K562 (cell line): ENCODE measurements around the gene SPEM3.

Experiments
- BHLHE40 ChIP-seq: IDR thresholded peaks from 2 replicates; pipeline ENCODE4 v1.6.1; 2011; ENCODE audit warnings: low read length, improper control_type of control experiment
- EZH2 ChIP-seq: IDR thresholded peaks from 2 replicates; pipeline ENCODE4 v1.6.1; 2012; ENCODE audit warnings: low read depth, mild to moderate bottlenecking, inconsistent platforms, low read length, borderline replicate concordance
- FOXM1 ChIP-seq, 2 experiments: fragments of 450-650 bp in 1 of 2; sonication (generic) in 1 of 2; formaldehyde crosslinking in 1 of 2; IDR thresholded peaks; 2 replicates each; pipeline versions ENCODE4 v1.6.1 to v1.9.0; 2017 to 2022; ENCODE audit warnings: low read depth in 2 of 2, mild to moderate bottlenecking in 2 of 2, missing genetic modification reagents in 1 of 2, moderate library complexity in 1 of 2
- POLR2A ChIP-seq: fragments of 450-650 bp; conservative IDR thresholded peaks from 2 replicates; pipeline ENCODE4 v1.6.1; 2016
- RFX5 ChIP-seq: IDR thresholded peaks from 2 replicates; pipeline ENCODE4 v1.6.1; 2011; ENCODE audit warnings: low read depth, mild to moderate bottlenecking, improper control_type of control experiment, low read length
- WHSC1 ChIP-seq: IDR thresholded peaks from one replicate; pipeline ENCODE4 v1.6.1; 2012; ENCODE audit warnings: low read length, control low read depth, inconsistent platforms
- TF ChIP-seq, protein P1 (sequence below): IDR thresholded peaks from 2 replicates; pipeline ENCODE4 v1.6.1; 2011; ENCODE audit not compliant: insufficient read length; ENCODE audit errors: extremely low read depth

DNA sequence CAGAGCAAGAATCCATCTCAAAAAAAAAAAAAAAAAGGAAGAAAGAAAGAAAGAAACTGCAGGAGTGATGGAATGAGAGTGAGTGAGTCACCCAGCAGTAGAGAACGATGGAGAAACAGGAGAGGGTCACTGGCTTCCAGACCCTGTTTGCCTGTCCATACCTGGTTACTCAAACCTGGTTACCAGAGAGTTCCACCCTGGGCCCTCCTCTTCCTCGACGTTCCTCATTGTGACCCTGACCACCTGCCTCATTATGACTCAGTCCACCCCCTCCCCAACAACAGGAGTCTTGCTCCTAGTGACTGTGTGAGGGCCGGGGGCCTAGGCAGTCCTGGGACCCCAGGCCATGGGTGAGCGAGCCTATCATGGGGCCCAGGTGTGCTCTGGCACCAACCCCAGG is at the start of gene SPEM3:
- no peak for TF ChIP-seq EZH2
- no peak for TF ChIP-seq BHLHE40
- no peak for TF ChIP-seq WHSC1
- TF ChIP-seq, protein P1, sequence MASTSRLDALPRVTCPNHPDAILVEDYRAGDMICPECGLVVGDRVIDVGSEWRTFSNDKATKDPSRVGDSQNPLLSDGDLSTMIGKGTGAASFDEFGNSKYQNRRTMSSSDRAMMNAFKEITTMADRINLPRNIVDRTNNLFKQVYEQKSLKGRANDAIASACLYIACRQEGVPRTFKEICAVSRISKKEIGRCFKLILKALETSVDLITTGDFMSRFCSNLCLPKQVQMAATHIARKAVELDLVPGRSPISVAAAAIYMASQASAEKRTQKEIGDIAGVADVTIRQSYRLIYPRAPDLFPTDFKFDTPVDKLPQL: no peak
- TF ChIP-seq POLR2A: no peak
- TF ChIP-seq RFX5: no peak
- TF ChIP-seq FOXM1 (IDR thresholded peaks at IDR 0.05; ENCODE audit: low read depth): no peak
- TF ChIP-seq FOXM1 (CRISPR knock-in tag; IDR thresholded peaks at IDR 0.05; ENCODE audit: low read depth): no peak
